Measurements from ENCODE around the gene USP38.
"Not testable (repeated sequence)": the region's sequence is repeated elsewhere in the genome, so short reads cannot be mapped to it uniquely, and the experiment has no call there.

Gene USP38

DNA sequence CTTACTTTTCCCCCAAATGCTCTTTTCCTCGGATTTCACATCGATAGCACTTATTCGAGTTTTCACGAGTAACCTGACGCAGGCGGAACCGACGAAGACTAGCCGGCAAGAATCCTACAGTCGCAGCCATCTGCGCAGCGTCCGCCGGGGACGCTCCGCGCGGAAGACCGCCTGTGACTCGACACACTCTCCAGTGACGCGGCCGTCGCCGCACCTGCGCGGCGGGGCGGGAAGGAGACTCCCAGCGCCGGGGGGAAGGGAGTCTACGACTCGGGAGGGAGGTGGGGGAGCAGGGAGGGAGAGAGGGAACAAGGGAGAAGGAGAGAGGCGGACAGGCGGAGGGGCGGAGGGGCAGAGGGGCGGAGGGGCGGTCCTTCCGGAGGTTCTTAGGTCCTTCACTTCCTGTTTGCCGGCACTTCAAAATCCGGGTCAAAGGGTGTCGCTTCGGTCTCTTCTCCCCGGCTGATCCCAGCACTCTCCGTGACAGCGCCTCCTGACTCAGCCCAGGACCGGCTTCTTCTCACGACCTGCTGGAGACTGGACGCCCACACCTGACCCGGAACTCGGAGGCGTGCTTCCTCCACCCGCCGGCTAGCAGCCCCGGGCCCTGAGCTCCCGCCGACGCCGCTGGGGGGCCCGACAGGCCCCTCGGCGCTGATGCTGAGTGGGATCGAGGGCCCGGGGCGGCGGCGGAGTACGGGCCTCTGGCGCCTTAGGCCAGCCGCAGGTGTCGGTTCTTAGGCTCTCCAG lies at the start of gene USP38:
Gene USP38 (plus strand): TSS at position 415 of the 750 bp plus-strand sequence. CDS start 534 bp downstream, outside the sequence.
- DNase-seq (ENCODE audit: extremely low read depth in 1 of 2, low read depth in 1 of 2), result peak; percentile 82 to 91

GRCh38 chr4:143135358-143135757 lies 49.4 kb upstream of the USP38 start:
- no peak for DNase-seq (ENCODE audit: extremely low read depth in 1 of 2, low read depth in 1 of 2)

DNA sequence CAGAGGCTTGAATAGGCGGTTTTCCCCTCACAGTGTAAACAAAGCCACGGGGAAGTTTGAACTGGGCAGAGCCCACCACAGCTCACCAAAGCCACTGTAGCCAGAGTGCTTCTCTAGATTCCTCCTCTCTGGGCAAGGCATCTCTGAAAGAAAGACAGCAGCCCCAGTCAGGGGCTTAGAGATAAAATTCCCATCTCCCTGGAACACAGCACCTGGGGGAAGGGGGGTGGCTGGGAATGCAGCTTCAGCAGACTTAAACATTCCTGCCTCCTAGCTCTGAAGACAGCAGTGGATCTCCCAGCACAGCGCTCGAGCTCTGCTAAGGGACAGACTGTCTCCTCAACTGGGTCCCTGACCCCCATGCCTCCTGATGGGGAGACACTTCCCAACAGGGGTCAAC lies 44.0 kb upstream of the USP38 start:
- DNase-seq (ENCODE audit: extremely low read depth in 1 of 2, low read depth in 1 of 2), result no peak

DNA sequence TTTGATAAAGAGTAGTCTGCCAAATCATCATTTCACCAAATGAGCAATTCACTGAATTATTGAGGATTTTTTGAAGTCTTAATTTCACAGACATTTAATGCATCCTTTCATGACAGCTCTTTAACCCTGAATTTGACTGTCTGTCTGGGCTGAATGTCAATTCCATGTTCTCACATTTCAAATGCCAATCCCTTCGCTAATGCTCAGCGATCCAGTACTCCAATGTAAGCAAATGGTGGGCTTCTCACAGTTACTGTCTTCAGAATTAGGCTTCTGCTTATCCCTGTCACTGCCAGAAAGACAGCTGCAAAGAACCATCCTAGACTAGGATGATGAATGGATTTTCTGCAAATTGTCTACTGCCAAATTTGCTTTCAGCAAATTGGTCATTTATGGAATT lies 36.2 kb upstream of the USP38 start:
- DNase-seq (ENCODE audit: extremely low read depth in 1 of 2, low read depth in 1 of 2), result no peak

- DNase-seq (ENCODE audit: extremely low read depth in 1 of 2, low read depth in 1 of 2), result no peak
Measured at GRCh38 chr4:143156853-143157252, 27.9 kb upstream of the USP38 start.

GRCh38 chr4:143163614-143164013 lies 21.1 kb upstream of the USP38 start:
- DNase-seq (ENCODE audit: extremely low read depth in 1 of 2, low read depth in 1 of 2), result no peak

GRCh38 chr4:143166722-143167121 lies 18.0 kb upstream of the USP38 start:
- not testable (repeated sequence) for DNase-seq (ENCODE audit: extremely low read depth in 1 of 2, low read depth in 1 of 2)

GRCh38 chr4:143178923-143179322 lies 5.8 kb upstream of the USP38 start:
- no peak for DNase-seq (ENCODE audit: extremely low read depth in 1 of 2, low read depth in 1 of 2)

DNA sequence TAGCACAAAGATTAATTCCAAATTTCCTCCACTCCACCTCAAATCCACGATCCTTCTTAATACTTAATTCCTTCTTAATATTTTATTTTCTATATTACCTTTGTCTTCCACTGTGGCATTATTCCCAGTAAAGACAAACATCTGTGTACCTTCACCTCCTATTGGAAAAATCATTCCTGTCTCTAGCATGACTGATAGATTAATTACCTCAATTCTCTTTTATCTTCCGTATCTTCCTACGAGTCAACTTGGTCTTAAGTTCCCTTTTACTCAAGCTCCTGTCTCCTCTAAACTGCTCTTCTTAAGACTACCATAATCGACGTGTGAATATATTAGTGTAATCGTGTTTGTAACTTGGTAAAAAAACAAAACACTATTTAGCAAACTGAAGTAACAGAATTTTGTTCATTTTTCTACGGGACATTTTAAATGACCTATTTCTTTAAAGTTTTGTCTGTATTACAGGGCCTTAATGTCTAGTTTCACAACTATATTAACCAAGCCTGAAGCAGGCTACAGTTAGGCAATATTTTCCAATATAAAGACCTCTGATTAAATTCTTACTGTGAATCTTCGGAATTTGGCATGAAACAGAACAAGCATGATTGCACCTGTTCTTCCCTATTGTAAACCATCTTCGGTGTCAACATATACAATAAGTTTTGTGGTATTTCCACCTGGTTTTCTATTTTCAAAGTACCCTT lies 1.1 kb upstream of the USP38 start:
- DNase-seq (ENCODE audit: extremely low read depth in 1 of 2, low read depth in 1 of 2), result no peak

- DNase-seq (ENCODE audit: extremely low read depth in 1 of 2, low read depth in 1 of 2), result no peak
Measured at GRCh38 chr4:143184217-143184502, 557 bp upstream of the USP38 start.

GRCh38 chr4:143185253-143186107 lies 763 bp downstream of the USP38 start:
- no peak for DNase-seq (ENCODE audit: extremely low read depth in 1 of 2, low read depth in 1 of 2)

GRCh38 chr4:143186212-143186611 lies 1.5 kb downstream of the USP38 start:
- DNase-seq (ENCODE audit: extremely low read depth in 1 of 2, low read depth in 1 of 2), result no peak

DNA sequence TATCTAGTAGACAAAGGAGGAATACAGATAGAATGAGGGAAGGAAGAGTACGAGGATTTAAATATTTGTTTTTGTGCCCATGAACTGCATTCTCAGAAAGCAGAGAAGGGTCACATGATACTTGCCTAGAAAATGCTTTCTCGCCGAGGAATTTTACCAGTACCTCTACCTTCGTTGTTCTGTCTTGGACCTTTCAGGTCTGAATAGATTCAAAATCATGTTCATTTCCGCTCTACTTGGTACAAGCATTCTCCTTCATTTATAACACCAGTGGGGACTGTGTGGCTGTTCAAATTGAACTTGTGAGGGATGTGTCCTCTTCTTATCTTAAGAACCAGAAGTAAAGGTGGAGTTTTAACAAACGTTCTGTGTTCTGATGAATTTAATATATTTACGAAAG lies 1.9 kb downstream of the USP38 start:
- DNase-seq (ENCODE audit: extremely low read depth in 1 of 2, low read depth in 1 of 2), result no peak

DNA sequence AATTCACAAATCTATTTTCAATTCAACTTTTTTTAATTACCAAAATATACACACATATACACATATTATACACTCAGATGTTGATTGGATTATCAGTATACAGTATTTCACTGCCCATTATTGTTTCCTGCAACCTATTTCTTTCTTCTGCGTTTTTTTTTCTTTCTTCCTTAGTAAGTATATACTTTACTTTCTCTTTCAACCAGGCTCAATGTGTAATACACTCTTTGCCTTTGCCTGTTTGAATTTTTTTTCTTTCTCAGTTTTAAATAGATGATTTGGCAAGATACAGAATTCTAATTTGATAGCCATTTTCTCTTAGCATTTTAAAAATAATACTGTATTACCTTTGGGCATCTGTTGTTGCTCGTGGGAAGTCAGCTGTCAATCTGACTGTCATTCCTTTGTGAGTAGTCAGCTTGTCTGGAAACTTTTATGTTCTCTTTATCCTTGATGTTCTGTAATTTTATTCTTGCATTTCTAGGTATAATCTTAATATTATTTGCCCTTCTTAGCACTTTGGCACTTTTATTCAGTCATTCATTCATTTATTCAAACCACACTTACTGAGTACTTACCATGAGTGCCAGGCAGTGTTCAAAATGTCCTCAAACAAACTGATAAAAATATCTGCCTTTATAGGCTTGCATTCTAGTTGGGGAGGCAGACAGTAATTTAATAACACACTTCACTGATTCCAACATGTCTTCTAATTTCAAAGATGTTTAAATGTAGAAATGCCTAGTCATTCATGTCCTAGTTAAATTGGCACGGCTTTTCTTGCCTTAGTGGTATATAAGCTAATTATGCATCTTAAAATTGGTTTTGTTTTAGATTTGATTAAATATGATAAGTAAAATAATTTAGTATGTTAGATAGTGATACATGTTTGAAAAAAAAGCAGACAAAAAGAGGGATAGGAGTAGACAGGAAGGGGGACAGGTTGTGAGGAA lies 3.7 kb downstream of the USP38 start:
- DNase-seq (ENCODE audit: extremely low read depth in 1 of 2, low read depth in 1 of 2), result no peak

DNA sequence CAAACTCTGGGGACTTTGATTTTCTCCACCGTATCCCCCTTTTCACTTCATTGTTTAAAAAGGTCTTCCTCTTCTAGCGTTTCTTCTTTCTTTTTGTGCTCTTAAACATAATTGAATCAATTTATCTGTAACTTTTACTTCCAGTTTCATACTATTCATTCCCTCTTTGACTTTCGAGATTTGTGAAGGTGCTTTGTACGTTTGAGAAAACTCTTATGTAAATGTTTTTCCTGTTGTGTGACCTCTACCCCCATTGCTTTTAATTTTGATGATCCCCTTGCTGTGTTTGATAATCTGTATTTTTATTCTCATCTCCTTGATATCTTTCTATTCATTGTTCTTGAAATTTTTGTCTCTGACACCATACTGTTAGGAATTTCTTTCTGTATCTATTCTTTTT lies 4.8 kb downstream of the USP38 start:
- DNase-seq (ENCODE audit: extremely low read depth in 1 of 2, low read depth in 1 of 2), result no peak

GRCh38 chr4:143195581-143195980 lies 10.9 kb downstream of the USP38 start:
- DNase-seq (ENCODE audit: extremely low read depth in 1 of 2, low read depth in 1 of 2), result no peak

- no peak for DNase-seq (ENCODE audit: extremely low read depth in 1 of 2, low read depth in 1 of 2)
Measured at GRCh38 chr4:143196323-143196722, 11.6 kb downstream of the USP38 start.

DNA sequence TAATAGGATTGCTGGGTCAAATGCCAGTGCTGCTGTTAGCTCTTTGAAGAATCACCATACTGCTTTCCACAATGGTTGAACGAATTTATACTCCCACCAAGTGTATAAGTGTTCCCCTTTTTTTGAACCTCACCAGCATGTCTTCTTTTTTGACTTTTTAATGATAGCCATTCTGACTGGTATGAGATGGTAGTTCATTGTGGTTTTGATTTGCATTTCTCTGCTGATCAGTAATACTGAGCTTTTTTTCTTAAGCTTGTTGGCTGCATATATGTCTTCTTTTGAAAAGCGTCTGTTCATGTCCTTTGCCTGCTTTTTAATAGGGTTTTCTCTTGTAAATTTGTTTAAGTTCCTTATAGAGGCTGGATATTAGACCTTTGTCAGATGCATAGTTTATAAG lies 14.8 kb downstream of the USP38 start:
- DNase-seq (ENCODE audit: extremely low read depth in 1 of 2, low read depth in 1 of 2), result no peak

GRCh38 chr4:143202824-143203223 lies 18.1 kb downstream of the USP38 start:
- no peak for DNase-seq (ENCODE audit: extremely low read depth in 1 of 2, low read depth in 1 of 2)

DNA sequence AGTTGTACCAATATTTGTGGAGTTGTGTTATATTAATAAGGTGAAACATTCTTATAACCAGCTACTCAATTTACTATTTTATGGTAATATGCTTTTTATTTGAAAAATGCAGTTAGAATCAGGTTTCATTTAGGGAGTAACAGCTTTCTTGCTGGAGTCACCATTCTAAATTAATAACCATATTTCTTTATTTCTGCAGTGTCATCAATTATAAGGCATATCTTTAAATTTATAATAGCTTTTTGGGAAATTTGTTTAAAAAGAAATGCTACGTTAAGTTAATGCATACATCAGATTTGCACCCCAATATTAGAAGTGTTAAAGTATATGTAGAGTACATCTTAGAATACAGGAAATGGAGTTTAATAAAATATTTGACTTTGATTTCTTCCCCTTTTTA lies 18.9 kb downstream of the USP38 start:
- no peak for DNase-seq (ENCODE audit: extremely low read depth in 1 of 2, low read depth in 1 of 2)

DNA sequence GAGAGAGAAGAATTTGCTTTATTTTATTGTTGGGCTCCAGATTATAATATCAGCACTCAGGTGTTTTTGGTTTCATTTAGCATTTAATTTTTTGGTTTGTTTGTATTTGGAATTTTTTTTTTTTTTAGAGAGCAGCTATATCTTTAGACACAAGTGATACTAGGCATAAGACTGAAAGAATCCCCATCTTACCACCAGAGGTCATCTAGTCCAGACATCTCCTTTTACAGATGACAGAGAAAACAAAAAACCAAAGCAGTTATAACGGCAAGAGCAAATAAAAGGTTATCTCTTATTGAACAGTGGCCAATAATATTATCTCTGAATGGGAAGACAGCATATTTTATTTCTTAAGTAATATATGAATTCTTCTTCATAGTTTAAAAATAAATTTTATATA lies 22.8 kb downstream of the USP38 start:
- no peak for DNase-seq (ENCODE audit: extremely low read depth in 1 of 2, low read depth in 1 of 2)

Measured in stimulated activated CD8-positive, alpha-beta memory T cell treated with anti-CD3 and anti-CD28 coated beads, Interleukin-7, amount 100 ng/mL, for 48 hours (primary cell).